Measurements from ENCODE around the gene TBC1D22B. TPM values are rescaled to one million over a fixed set of nuclear protein-coding genes. Genes with fewer than 3 reads are reported as not detected.

TBC1D22B gene
- total RNA-seq, 1 donor from 2014 or later: 15.2 TPM

DNA sequence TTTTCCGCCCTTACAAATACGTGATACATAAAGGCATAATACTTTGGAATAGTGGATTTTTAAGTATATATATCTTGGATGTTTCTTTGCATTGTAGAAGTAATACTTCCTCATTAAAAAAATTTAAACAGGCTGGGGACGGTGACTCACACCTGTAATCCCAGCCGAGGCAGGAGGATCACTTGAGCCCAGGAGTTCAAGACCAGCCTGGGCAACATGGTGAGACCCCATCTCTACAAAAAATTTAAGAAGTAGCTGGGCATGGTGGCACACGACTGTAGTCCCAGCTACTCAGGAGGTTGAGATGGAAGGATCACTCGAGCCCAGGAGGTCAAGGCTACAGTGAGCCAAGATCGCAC is 57.6 kb downstream of the TBC1D22B start:
- H3K9me3 Mint-ChIP-seq: no peaks in the 10 kb centered on the region
- H3K4me3 Mint-ChIP-seq: no peak overlapping the region
- H3K27me3 Mint-ChIP-seq (ENCODE audit: low read depth): no peaks in the 10 kb centered on the region
- no peaks in the 10 kb centered on the region for H3K4me1 Mint-ChIP-seq
- DNase-seq (ENCODE audit: low spot score in 2 of 2, unreplicated experiment in 2 of 2): no peak
- H3K36me3 Mint-ChIP-seq: peaks cover 20% of the 10 kb centered on the region
- H3K27ac Mint-ChIP-seq: no peak overlapping the region
- TF ChIP-seq, protein P1, sequence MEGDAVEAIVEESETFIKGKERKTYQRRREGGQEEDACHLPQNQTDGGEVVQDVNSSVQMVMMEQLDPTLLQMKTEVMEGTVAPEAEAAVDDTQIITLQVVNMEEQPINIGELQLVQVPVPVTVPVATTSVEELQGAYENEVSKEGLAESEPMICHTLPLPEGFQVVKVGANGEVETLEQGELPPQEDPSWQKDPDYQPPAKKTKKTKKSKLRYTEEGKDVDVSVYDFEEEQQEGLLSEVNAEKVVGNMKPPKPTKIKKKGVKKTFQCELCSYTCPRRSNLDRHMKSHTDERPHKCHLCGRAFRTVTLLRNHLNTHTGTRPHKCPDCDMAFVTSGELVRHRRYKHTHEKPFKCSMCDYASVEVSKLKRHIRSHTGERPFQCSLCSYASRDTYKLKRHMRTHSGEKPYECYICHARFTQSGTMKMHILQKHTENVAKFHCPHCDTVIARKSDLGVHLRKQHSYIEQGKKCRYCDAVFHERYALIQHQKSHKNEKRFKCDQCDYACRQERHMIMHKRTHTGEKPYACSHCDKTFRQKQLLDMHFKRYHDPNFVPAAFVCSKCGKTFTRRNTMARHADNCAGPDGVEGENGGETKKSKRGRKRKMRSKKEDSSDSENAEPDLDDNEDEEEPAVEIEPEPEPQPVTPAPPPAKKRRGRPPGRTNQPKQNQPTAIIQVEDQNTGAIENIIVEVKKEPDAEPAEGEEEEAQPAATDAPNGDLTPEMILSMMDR (IDR thresholded peaks at IDR 0.05; ENCODE audit: unreplicated experiment): no peak

DNA sequence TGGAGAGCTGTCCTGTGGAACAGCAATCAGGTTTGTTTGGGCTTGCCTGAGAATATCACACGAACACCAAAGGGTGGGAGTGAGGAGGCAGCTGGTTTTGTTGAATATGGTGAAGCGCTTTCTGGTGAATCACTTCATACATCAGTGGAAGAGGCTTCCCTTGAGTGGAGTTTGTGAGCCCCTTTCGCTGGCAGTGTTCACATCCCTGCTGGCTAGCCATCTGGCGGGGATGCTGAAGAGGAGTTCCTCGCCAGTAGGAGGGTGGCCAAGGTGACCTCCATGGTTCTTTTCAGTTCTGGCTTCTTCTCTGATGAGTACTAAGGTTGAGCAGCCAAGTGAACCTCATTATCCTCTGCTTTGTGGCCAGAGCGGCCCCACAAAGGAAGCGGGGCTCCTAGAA is 58.5 kb downstream of the TBC1D22B start:
- H3K4me3 Mint-ChIP-seq: no peak overlapping the region
- no peak overlapping the region for H3K27ac Mint-ChIP-seq
- DNase-seq (ENCODE audit: low spot score in 2 of 2, unreplicated experiment in 2 of 2): no peak
- H3K4me1 Mint-ChIP-seq: no peaks in the 10 kb centered on the region
- H3K27me3 Mint-ChIP-seq (ENCODE audit: low read depth): no peaks in the 10 kb centered on the region
- H3K36me3 Mint-ChIP-seq: peaks cover 20% of the 10 kb centered on the region
- H3K9me3 Mint-ChIP-seq: no peaks in the 10 kb centered on the region
- TF ChIP-seq, protein P1 (IDR thresholded peaks at IDR 0.05; ENCODE audit: unreplicated experiment): no peak

DNA sequence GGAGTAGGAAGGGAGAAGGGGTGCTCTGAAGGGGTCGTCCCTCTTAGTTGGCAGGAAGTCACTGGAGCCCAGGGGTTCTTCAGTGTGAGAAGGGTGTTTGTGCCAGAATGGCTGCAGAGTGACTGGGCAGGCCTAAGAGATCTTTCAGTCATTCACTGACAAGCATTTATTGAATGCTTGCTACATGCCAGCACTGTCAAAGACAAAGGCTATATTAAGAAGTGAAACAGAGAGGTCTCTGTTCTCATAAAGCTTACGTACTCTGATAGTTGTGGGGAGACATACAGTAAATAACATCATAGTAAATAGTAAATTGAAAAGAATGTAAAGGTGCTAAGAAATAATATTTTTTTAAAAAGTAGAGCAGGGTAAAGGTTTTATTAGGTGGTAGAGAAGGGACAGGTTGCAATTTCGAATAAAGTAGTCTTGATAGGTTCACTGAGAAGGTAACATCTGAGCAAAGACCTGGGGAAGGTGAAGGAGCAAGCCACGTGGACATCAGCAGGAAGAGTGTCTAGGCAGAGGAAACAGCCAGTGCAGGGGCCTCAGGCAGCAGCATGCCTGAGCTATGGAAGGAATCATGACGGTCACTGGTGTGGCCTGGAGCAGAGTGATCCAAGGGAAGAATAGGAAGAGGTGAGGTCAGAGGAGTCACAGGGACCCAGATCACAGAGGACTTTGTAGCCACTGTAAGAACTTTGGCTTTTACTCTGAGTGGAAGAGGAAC is 59.9 kb downstream of the TBC1D22B start:
- no peaks in the 10 kb centered on the region for H3K9me3 Mint-ChIP-seq
- TF ChIP-seq, protein P1 (IDR thresholded peaks at IDR 0.05; ENCODE audit: unreplicated experiment): no peak
- no peaks in the 10 kb centered on the region for H3K27me3 Mint-ChIP-seq (ENCODE audit: low read depth)
- no peak for DNase-seq (ENCODE audit: low spot score in 2 of 2, unreplicated experiment in 2 of 2)
- H3K4me1 Mint-ChIP-seq: no peaks in the 10 kb centered on the region
- H3K27ac Mint-ChIP-seq: no peak overlapping the region
- no peak overlapping the region for H3K4me3 Mint-ChIP-seq
- peaks cover 28% of the 10 kb centered on the region for H3K36me3 Mint-ChIP-seq

DNA sequence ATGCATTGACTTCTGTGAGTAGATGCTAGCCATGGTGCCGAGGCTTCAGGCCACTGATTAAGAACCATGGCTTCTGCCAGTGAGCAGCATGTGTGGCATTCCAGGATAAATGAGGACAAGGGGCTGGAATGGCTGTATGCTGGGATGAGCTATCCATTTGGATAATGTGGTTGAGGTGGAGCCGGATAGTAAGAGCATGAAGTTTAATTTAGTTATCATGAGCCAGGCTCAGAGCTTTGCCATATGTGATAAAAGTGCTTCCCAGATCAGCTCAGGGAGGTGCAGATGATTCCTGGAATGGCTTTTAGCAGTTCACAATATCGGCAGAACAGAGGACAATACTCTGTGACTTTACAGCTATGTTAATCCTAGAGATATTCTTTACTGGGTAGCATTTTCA is 61.6 kb downstream of the TBC1D22B start:
- Mint-ChIP-seq H3K27me3 (ENCODE audit: low read depth) (no peaks in the 10 kb centered on the region), H3K4me1 (no peaks in the 10 kb centered on the region), H3K4me3 (no peak overlapping the region), H3K9me3 (no peaks in the 10 kb centered on the region), H3K27ac (no peak overlapping the region), H3K36me3 (peaks cover 17% of the 10 kb centered on the region)
- TF ChIP-seq, protein P1 (IDR thresholded peaks at IDR 0.05; ENCODE audit: unreplicated experiment): no peak
- DNase-seq (ENCODE audit: low spot score in 2 of 2, unreplicated experiment in 2 of 2): no peak

DNA sequence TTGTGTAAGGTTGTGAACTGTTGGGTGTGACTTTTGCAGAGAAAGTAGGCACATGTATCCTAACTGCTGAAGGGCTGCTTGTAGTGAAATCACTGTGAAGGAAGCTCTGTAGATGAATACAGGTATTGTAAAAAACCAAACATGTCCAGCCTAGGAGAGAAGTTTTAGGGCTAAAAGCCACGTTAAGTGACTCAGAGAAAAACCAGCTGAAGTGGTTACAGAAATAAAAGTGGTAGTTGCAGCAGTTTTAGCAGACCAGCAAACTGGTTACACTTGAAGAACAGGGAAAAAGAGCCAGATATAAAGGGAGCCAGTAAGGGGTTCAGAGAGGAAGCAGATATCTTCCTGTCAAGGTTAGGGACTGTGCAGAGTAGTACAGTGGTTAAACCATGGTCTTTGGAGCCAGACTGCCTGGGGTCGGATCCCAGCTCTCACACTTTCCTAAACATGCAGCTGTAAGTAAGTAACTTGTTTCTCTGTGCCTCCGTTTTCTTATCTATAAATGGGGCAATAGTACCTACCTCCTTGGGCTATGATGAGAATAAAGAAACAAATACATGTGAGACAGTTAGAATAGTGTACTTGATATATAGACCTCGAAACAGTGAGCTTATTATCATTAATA is 62.4 kb downstream of the TBC1D22B start:
- Mint-ChIP-seq H3K36me3 (peaks cover 11% of the 10 kb centered on the region), H3K4me1 (no peaks in the 10 kb centered on the region), H3K27me3 (ENCODE audit: low read depth) (no peaks in the 10 kb centered on the region), H3K4me3 (no peak overlapping the region), H3K27ac (no peak overlapping the region), H3K9me3 (no peaks in the 10 kb centered on the region)
- no peak for DNase-seq (ENCODE audit: low spot score in 2 of 2, unreplicated experiment in 2 of 2)
- TF ChIP-seq, protein P1 (IDR thresholded peaks at IDR 0.05; ENCODE audit: unreplicated experiment): no peak
